GM12878 (cell line): ENCODE measurements around the gene DCAF11. TPM values are rescaled to one million over a fixed set of nuclear protein-coding genes. Genes with fewer than 3 reads are reported as not detected.

Experiments
- ATAC-seq: fragments of 200-7000 bp; cut with Tn5 transposase; 3 replicates; pipeline ENCODE4 v1.9.1; 2020; ENCODE audit warnings: mild to moderate bottlenecking, moderate library complexity
- BruUV-seq: library from RNA; stranded (reverse); fragments of 400-500 nt; replicated peaks from 2 replicates; lab custom pipeline; 2021; lab: Mats Ljungman, UMichigan
- CTCF ChIA-PET: fragments of 300-600 bp; sonication (Branson Sonifier 250); formaldehyde crosslinking; extraction: SDS; loops from one replicate; lab custom pipeline; 2021; ENCODE audit warnings: inconsistent platforms; lab: Yijun Ruan, JAX
- POLR2A ChIA-PET: fragments of 350-600 bp; formaldehyde crosslinking; extraction: SDS; loops from one replicate; lab custom pipeline; 2021; ENCODE audit warnings: inconsistent platforms; lab: Charles Lee
- RAD21 ChIA-PET: fragments of 300-600 bp; sonication (Branson Sonifier 250); formaldehyde crosslinking; loops from one replicate; lab custom pipeline; 2023; ENCODE audit warnings: antibody characterized with exemption; ENCODE audit not compliant: unreplicated experiment; lab: Charles Lee
- SMC1A ChIA-PET: fragments of 300-600 bp; sonication (Branson Sonifier 250); formaldehyde crosslinking; loops from one replicate; lab custom pipeline; 2023; ENCODE audit not compliant: unreplicated experiment, uncharacterized antibody; lab: Charles Lee
- DNase-seq: peaks from one replicate; pipeline ENCODE4 v3.0.0-alpha.2; 2011; ENCODE audit warnings: low read depth, low spot score
- FAIRE-seq: peaks from 3 replicates; lab custom pipeline; 2011; peaks lifted over from hg19 to GRCh38; lab: Jason Lieb, UNC
- H2AFZ ChIP-seq: 2 replicates; pipeline ENCODE4 v1.6.0; 2011; ENCODE audit warnings: low read depth, low read length, control low read depth; ENCODE audit not compliant: control insufficient read depth
- H3K27ac ChIP-seq: 2 replicates; pipeline ENCODE4 v1.5.1; 2011; ENCODE audit warnings: control low read depth; ENCODE audit not compliant: control insufficient read depth, insufficient read depth
- H3K27me3 ChIP-seq, 2 experiments: replicated peaks in 1 of 2; 2 replicates each; pipeline versions ENCODE4 v1.6.0 to v1.6.1; 2011; ENCODE audit warnings: low read length in 1 of 2; ENCODE audit not compliant: control insufficient read depth in 2 of 2, insufficient read depth in 2 of 2
- H3K36me3 ChIP-seq, 2 experiments: 2 replicates each; pipeline ENCODE4 v1.5.1; 2011; ENCODE audit warnings: low read length in 1 of 2; ENCODE audit not compliant: control insufficient read depth in 2 of 2, insufficient read depth in 2 of 2
- H3K4me1 ChIP-seq: 2 replicates; pipeline ENCODE4 v1.6.1; 2011; ENCODE audit warnings: mild to moderate bottlenecking, low read length, moderate library complexity, mixed read lengths; ENCODE audit not compliant: control insufficient read depth, insufficient read depth
- H3K4me2 ChIP-seq: 2 replicates; pipeline ENCODE4 v1.6.0; 2011; ENCODE audit warnings: control low read depth; ENCODE audit not compliant: control insufficient read depth, insufficient read depth
- H3K4me3 ChIP-seq: fragments of 200-600 bp; sonication (generic); 2 replicates; pipeline ENCODE4 v1.5.1; 2016
- H3K79me2 ChIP-seq: 2 replicates; pipeline ENCODE4 v1.6.0; 2011; ENCODE audit warnings: low read length; ENCODE audit not compliant: control insufficient read depth, insufficient read depth
- H3K9ac ChIP-seq: 2 replicates; pipeline ENCODE4 v1.8.0; 2011; ENCODE audit warnings: low read length, control low read depth, mixed read lengths; ENCODE audit not compliant: control insufficient read depth, insufficient read depth
- H3K9me3 ChIP-seq: replicated peaks from 3 replicates; pipeline ENCODE4 v1.5.1; 2011; ENCODE audit warnings: mild to moderate bottlenecking, low read length; ENCODE audit not compliant: control insufficient read depth, insufficient read depth
- H4K20me1 ChIP-seq: 2 replicates; pipeline ENCODE4 v1.6.0; 2011; ENCODE audit not compliant: control insufficient read depth, insufficient read depth
- BCL3 ChIP-seq: IDR thresholded peaks from 2 replicates; pipeline ENCODE4 v1.6.1; 2011; ENCODE audit warnings: borderline replicate concordance, low read depth, mild to moderate bottlenecking, moderate library complexity, low read length; ENCODE audit not compliant: insufficient read depth, poor library complexity, severe bottlenecking
- BCLAF1 ChIP-seq: fragments of 450-650 bp; IDR thresholded peaks from 2 replicates; pipeline ENCODE4 v1.6.1; 2017; ENCODE audit warnings: antibody characterized with exemption, mild to moderate bottlenecking, moderate library complexity
- CREB1 ChIP-seq: IDR thresholded peaks from 2 replicates; pipeline ENCODE4 v1.6.1; 2012; ENCODE audit warnings: low read depth, mild to moderate bottlenecking, inconsistent platforms
- IRF3 ChIP-seq: fragments of 450-650 bp; IDR thresholded peaks from 2 replicates; pipeline ENCODE4 v1.6.1; 2014; ENCODE audit warnings: mild to moderate bottlenecking
- JUNB ChIP-seq: IDR thresholded peaks from 2 replicates; pipeline ENCODE4 v1.6.1; 2016; ENCODE audit warnings: antibody characterized with exemption, mild to moderate bottlenecking
- KDM1A ChIP-seq: fragments of 200-600 bp; sonication (generic); IDR thresholded peaks from 2 replicates; pipeline ENCODE4 v1.6.1; 2016; ENCODE audit warnings: borderline replicate concordance
- PML ChIP-seq: IDR thresholded peaks from 2 replicates; pipeline ENCODE4 v1.6.1; 2012; ENCODE audit warnings: low read length, inconsistent platforms
- POLR2AphosphoS5 ChIP-seq: IDR thresholded peaks from 2 replicates; pipeline ENCODE4 v1.6.1; 2011; ENCODE audit warnings: mild to moderate bottlenecking, low read length, inconsistent platforms
- RUNX3 ChIP-seq: IDR thresholded peaks from 2 replicates; pipeline ENCODE4 v1.6.1; 2012; ENCODE audit warnings: low read length, inconsistent platforms
- USF1 ChIP-seq: IDR thresholded peaks from 2 replicates; pipeline ENCODE4 v1.6.1; 2011; ENCODE audit warnings: borderline replicate concordance, low read depth, mild to moderate bottlenecking, moderate library complexity, mixed read lengths, low read length; ENCODE audit not compliant: insufficient read depth; ENCODE audit errors: extremely low read length
- WGBS: methylation state at CpG from one replicate; pipeline ENCODE4 v1.1.6; 2016; ENCODE audit warnings: low lambda C conversion rate; ENCODE audit not compliant: insufficient replicate concordance, insufficient coverage; ENCODE audit errors: missing lambda C conversion rate; 5-methylcytosine and 5-hydroxymethylcytosine counted together
- in situ Hi-C: fragments of 300-500 bp; cut with MboI; formaldehyde crosslinking; loops from 9 replicates; pipeline ENCODE4 v1.14.3; 2018; ENCODE audit warnings: mixed read lengths
- intact Hi-C: fragments of 100-400 bp; cut with micrococcal nuclease; formaldehyde crosslinking; loops from one replicate; pipeline ENCODE4 v1.14.2; 2022; ENCODE audit not compliant: unreplicated experiment
- polyA plus RNA-seq, 11 experiments: library from polyadenylated mRNA; depleted of rRNA in 4 of 11; unstranded in 6 of 11; stranded (reverse) in 5 of 11; fragments of >200 nt; fragmentation: Nextera tagmentation in 4 of 11; fragmentation: Illumina TruSeq in 1 of 11; extraction: Ambion mirVana in 4 of 11; extraction: Trizol in 1 of 11; gene quantifications; 1 replicate in 1 of 11; 2 replicates in 10 of 11; pipeline versions ENCODE4 v1.2.1 to v1.2.3, GENCODE V29; 2011 to 2016; ENCODE audit warnings: inconsistent platforms in 2 of 11, missing spikeins in 2 of 11, low read depth in 1 of 11
- total RNA-seq, 4 experiments: library from RNA; depleted of rRNA in 3 of 4; stranded (reverse); fragments of >200 nt in 3 of 4; fragmentation: Illumina TruSeq in 1 of 4; extraction: Trizol in 1 of 4; gene quantifications; 2 replicates each; pipeline versions ENCODE4 v1.2.1 to v1.2.3, GENCODE V29; 2013 to 2021

The DCAF11 gene
- total and polyA plus RNA-seq, 10 of the 15 experiments (the other 5 are each of a cell fraction or from before 2014, with no cell fraction given), result 13.4 to 91.2 (median 68.7) TPM

- FAIRE-seq (no peak), DNase-seq (no peak), ATAC-seq (no peak)
- Histone ChIP-seq H3K27me3 (no peaks in the 10 kb centered on the region), H3K4me1 (peaks cover 37% of the 10 kb centered on the region), H3K36me3 (peaks cover 12 to 13% of the 10 kb centered on the region in 2 experiments), H3K4me3 (peak overlapping the region; percentile 99; the same call in 1 of the 2 replicates), H3K9me3 (no peaks in the 10 kb centered on the region), H3K9ac (peak overlapping the region; percentile 96), H2AFZ (no peak overlapping the region), H3K79me2 (peaks cover 55% of the 10 kb centered on the region), H4K20me1 (no peaks in the 10 kb centered on the region), H3K4me2 (peak overlapping the region; percentile 81), H3K27ac (peak overlapping the region; percentile 95)
- BruUV-seq, result no TSS peak
- TF ChIP-seq PML (0 out of 2 replicates have a peak, but pooled peaks have one; percentile 25), CREB1 (no peak), USF1 (no peak), KDM1A (no peak), JUNB (no peak), RUNX3 (no peak; the same call in 1 of the 2 replicates), POLR2AphosphoS5 (0 out of 2 replicates have a peak, but pooled peaks have one; percentile 12), BCLAF1 (no peak), BCL3 (no peak), IRF3 (no peak)
- CTCF ChIA-PET, result interaction anchor here (0.6 to 4.9 kb wide), 9 partner anchors 9 to 170 kb away, joined by 3 to 39 read pairs (median 6); partner anchors contain the start of genes CIDEB, DCAF11, IRF9 and NRL
- RAD21 ChIA-PET, result interaction anchor here (0.8 to 6.8 kb wide), 8 partner anchors 9 to 105 kb away, joined by 3 to 69 read pairs (median 6); partner anchors contain the start of genes DCAF11, IPO4, IRF9 and NRL
- SMC1A ChIA-PET, result interaction anchor here (0.6 to 7.7 kb wide), 11 partner anchors 8 to 170 kb away, joined by 3 to 70 read pairs (median 4); partner anchors contain the start of genes CIDEB, DCAF11, IRF9 and NRL
- POLR2A ChIA-PET, result interaction anchor here (0.7 to 11.6 kb wide), 8 partner anchors 10 to 95 kb away, joined by 3 to 276 read pairs (median 9); partner anchors contain the start of genes DCAF11, IRF9, NRL and PSME2
- intact Hi-C loops, result no loop called here
- WGBS, result 82% methylated on average over 8 of the region's 8 CpGs
- in situ Hi-C loops, result no loop called here
Observed at GRCh38 chr14:24137529-24138395, 23.2 kb downstream of the DCAF11 start.
